HepG2 (cell line): ENCODE measurements around the gene TCEAL2. TPM values are rescaled to one million over a fixed set of nuclear protein-coding genes. Genes with fewer than 3 reads are reported as not detected.
"Not testable (repeated sequence)": the region's sequence is repeated elsewhere in the genome, so short reads cannot be mapped to it uniquely, and the experiment has no call there.

ENCODE experiments used
- ATAC-seq: fragments of 200-7000 bp; cut with Tn5 transposase; 3 replicates; pipeline ENCODE4 v1.9.1; 2020; ENCODE audit warnings: mild to moderate bottlenecking, moderate library complexity
- BruUV-seq: library from RNA; stranded (reverse); fragments of 400-500 nt; replicated peaks from 2 replicates; lab custom pipeline; 2021; lab: Mats Ljungman, UMichigan
- CTCF ChIA-PET: fragments of 300-600 bp; formaldehyde crosslinking; extraction: SDS; loops from one replicate; lab custom pipeline; 2021; ENCODE audit warnings: low total read pairs, inconsistent platforms, low intra/inter-chr PET ratio; lab: Yijun Ruan, JAX
- POLR2A ChIA-PET: fragments of 350-600 bp; sonication (Branson Sonifier 250); formaldehyde crosslinking; loops from one replicate; lab custom pipeline; 2020; ENCODE audit warnings: antibody characterized with exemption, inconsistent platforms; lab: Yijun Ruan, JAX
- DNase-seq: peaks from one replicate; pipeline ENCODE4 v3.0.0-alpha.2; 2015; ENCODE audit warnings: low spot score
- FAIRE-seq: peaks from 3 replicates; lab custom pipeline; 2011; peaks lifted over from hg19 to GRCh38; lab: Jason Lieb, UNC
- H2AFZ ChIP-seq: one replicate; pipeline ENCODE4 v1.6.1; 2011; ENCODE audit warnings: low read length, inconsistent platforms
- H3K27ac ChIP-seq: fragments of 300-600 bp; 3 replicates; pipeline ENCODE4 v1.8.0; 2011; ENCODE audit warnings: mixed run types, mild to moderate bottlenecking, mixed read lengths, low read length, inconsistent platforms; ENCODE audit not compliant: insufficient read depth; ENCODE audit errors: extremely low read length
- H3K27me3 ChIP-seq, 2 experiments: fragments of 200-600 bp in 1 of 2; 2 replicates in 1 of 2; 3 replicates in 1 of 2; pipeline versions ENCODE4 v1.6.0 to v1.8.0; 2011; ENCODE audit warnings: low read length in 2 of 2, mild to moderate bottlenecking in 2 of 2, moderate library complexity in 2 of 2, inconsistent platforms in 1 of 2; ENCODE audit not compliant: insufficient read depth in 2 of 2, control insufficient read depth in 1 of 2
- H3K36me3 ChIP-seq, 2 experiments: fragments of 200-600 bp in 1 of 2; replicated peaks in 1 of 2; 2 replicates in 1 of 2; 3 replicates in 1 of 2; pipeline versions ENCODE4 v1.5.1 to v1.8.0; 2011; ENCODE audit warnings: low read length in 2 of 2, inconsistent platforms in 1 of 2; ENCODE audit not compliant: insufficient read depth in 2 of 2, control insufficient read depth in 1 of 2
- H3K4me1 ChIP-seq: 2 replicates; pipeline ENCODE4 v1.5.1; 2012; ENCODE audit warnings: low read length, inconsistent platforms; ENCODE audit not compliant: insufficient read depth
- H3K4me2 ChIP-seq: 2 replicates; pipeline ENCODE4 v1.6.0; 2011; ENCODE audit warnings: low read depth, low read length, inconsistent platforms
- H3K4me3 ChIP-seq, 3 experiments: fragments of 200-600 bp in 1 of 3; sonication (generic), shearing (Covaris generic) in 1 of 3; replicated peaks in 1 of 3; 2 replicates each; pipeline ENCODE4 v1.5.1; 2011 to 2016; ENCODE audit warnings: low read length in 3 of 3, inconsistent platforms in 2 of 3, low read depth in 2 of 3, mild to moderate bottlenecking in 2 of 3, control low read depth in 1 of 3, mixed read lengths in 1 of 3; ENCODE audit not compliant: insufficient read depth in 1 of 3
- H3K79me2 ChIP-seq: one replicate; pipeline ENCODE4 v1.6.1; 2011; ENCODE audit warnings: low read length, inconsistent platforms; ENCODE audit not compliant: insufficient read depth
- H3K9ac ChIP-seq: 2 replicates; pipeline ENCODE4 v1.6.0; 2011; ENCODE audit warnings: mild to moderate bottlenecking, low read depth, low read length, inconsistent platforms; ENCODE audit not compliant: insufficient read depth
- H3K9me3 ChIP-seq: 2 replicates; pipeline ENCODE4 v1.5.1; 2012; ENCODE audit warnings: mild to moderate bottlenecking, low read length
- H4K20me1 ChIP-seq: 2 replicates; pipeline ENCODE4 v1.6.0; 2011; ENCODE audit warnings: inconsistent platforms, mild to moderate bottlenecking, low read length, moderate library complexity; ENCODE audit not compliant: insufficient read depth
- ARHGAP35 ChIP-seq: sonication (generic); formaldehyde crosslinking; IDR thresholded peaks from 2 replicates; pipeline ENCODE4 v1.9.0; 2022; ENCODE audit warnings: mild to moderate bottlenecking, inconsistent platforms, moderate library complexity, missing genetic modification reagents, borderline replicate concordance
- EED ChIP-seq: sonication (generic); formaldehyde crosslinking; IDR thresholded peaks from 2 replicates; pipeline ENCODE4 v1.5.0; 2020; ENCODE audit warnings: mild to moderate bottlenecking, missing genetic modification reagents
- NFKB2 ChIP-seq: sonication (generic); formaldehyde crosslinking; IDR thresholded peaks from 2 replicates; pipeline ENCODE4 v1.4.0; 2020; ENCODE audit warnings: missing genetic modification reagents, borderline replicate concordance
- PRPF4 ChIP-seq: fragments of 200-400 bp; formaldehyde crosslinking; IDR thresholded peaks from 2 replicates; pipeline ENCODE4 v1.6.1; 2016; ENCODE audit warnings: low read length, low read depth; ENCODE audit not compliant: poor library complexity, severe bottlenecking
- ZBTB25 ChIP-seq: IDR thresholded peaks from 2 replicates; pipeline ENCODE4 v1.6.1; 2018; ENCODE audit warnings: missing genetic modification reagents
- ZNF20 ChIP-seq: sonication (generic); formaldehyde crosslinking; IDR thresholded peaks from 2 replicates; pipeline ENCODE4 v1.4.0; 2020; ENCODE audit warnings: mild to moderate bottlenecking, moderate library complexity, missing genetic modification reagents
- ZNF746 ChIP-seq: sonication (generic); formaldehyde crosslinking; IDR thresholded peaks from 2 replicates; pipeline ENCODE4 v1.8.0; 2022; ENCODE audit warnings: mild to moderate bottlenecking, missing genetic modification reagents
- WGBS: methylation state at CpG from one replicate; pipeline ENCODE4 v1.1.6; 2017; ENCODE audit warnings: low lambda C conversion rate; 5-methylcytosine and 5-hydroxymethylcytosine counted together
- in situ Hi-C: cut with HindIII; loops from 2 replicates; pipeline ENCODE4 v1.10.0; 2017; ENCODE audit warnings: low pct_unique_long_range_greater_than_20kb; ENCODE audit not compliant: extremely low pct_ligation_motif_present
- intact Hi-C: fragments of 100-400 bp; cut with micrococcal nuclease; formaldehyde crosslinking; loops from one replicate; pipeline ENCODE4 v1.10.0; 2022; ENCODE audit not compliant: unreplicated experiment
- polyA plus RNA-seq, 8 experiments: library from polyadenylated mRNA; depleted of rRNA in 3 of 8; stranded (reverse) in 7 of 8; unstranded in 1 of 8; fragments of >200 nt; fragmentation: Illumina TruSeq in 4 of 8; extraction: Trizol in 4 of 8; gene quantifications; 2 replicates each; pipeline versions ENCODE4 v1.2.1 to v1.2.3, GENCODE V29; 2011 to 2016; ENCODE audit warnings: low read depth in 4 of 8, missing spikeins in 1 of 8, mixed read lengths in 1 of 8; ENCODE audit not compliant: insufficient read depth in 1 of 8
- total RNA-seq, 5 experiments: library from RNA; depleted of rRNA; stranded (reverse); fragments of >200 nt; fragmentation: Illumina TruSeq; extraction: Trizol; gene quantifications; 2 replicates each; pipeline ENCODE4 v1.2.3, GENCODE V29; 2016; ENCODE audit warnings: low read depth in 1 of 5

TCEAL2 gene
- total and polyA plus RNA-seq, 2 of the 13 experiments (the other 11 are each of a cell fraction or from before 2014, with no cell fraction given), result not detected

GRCh38 chrX:102126080-102126818 lies 770 bp downstream of the TCEAL2 start:
- CTCF ChIA-PET, H3K9me3 ChIP-seq, H4K20me1 ChIP-seq, H3K27ac ChIP-seq, ATAC-seq, H3K27me3 ChIP-seq, H3K4me1 ChIP-seq, H3K4me3 ChIP-seq, POLR2A ChIA-PET, BruUV-seq, DNase-seq, H3K9ac ChIP-seq, H3K79me2 ChIP-seq, intact Hi-C loops, in situ Hi-C loops, H2AFZ ChIP-seq, H3K36me3 ChIP-seq, H3K4me2 ChIP-seq, FAIRE-seq: not testable (repeated sequence)
- 35% methylated on average over 8 of the region's 21 CpGs for WGBS

GRCh38 chrX:102126863-102127262 lies 1.4 kb downstream of the TCEAL2 start:
- in situ Hi-C loops (no loop called here), intact Hi-C loops (no loop called here)
- BruUV-seq, result no TSS peak
- FAIRE-seq (no peak), ATAC-seq (no peak), DNase-seq (no peak)
- under 1% methylated on average over 8 of the region's 8 CpGs for WGBS
- CTCF ChIA-PET, result no interaction called here
- TF ChIP-seq NFKB2 (CRISPR knock-in tag) (no peak), EED (CRISPR knock-in tag) (no peak), ZBTB25 (CRISPR knock-in tag) (no peak), ARHGAP35 (CRISPR knock-in tag) (no peak), PRPF4 (no peak), ZNF20 (CRISPR knock-in tag) (no peak), ZNF746 (CRISPR knock-in tag) (no peak)
- Histone ChIP-seq H3K4me2 (no peak overlapping the region), H2AFZ (no peak overlapping the region), H3K4me1 (no peaks in the 10 kb centered on the region), H3K79me2 (no peaks in the 10 kb centered on the region), H3K9me3 (no peaks in the 10 kb centered on the region), H3K27ac (no peak overlapping the region), H3K36me3 (no peaks in the 10 kb centered on the region), H4K20me1 (no peaks in the 10 kb centered on the region), H3K9ac (no peak overlapping the region), H3K27me3 (no peaks in the 10 kb centered on the region; a peak in 1 of 5 replicates), H3K4me3 (no peak overlapping the region)
- POLR2A ChIA-PET, result no interaction called here
